Kidney epithelial cell (primary cell): ENCODE results near the gene GMEB2. TPM values are rescaled to one million over a fixed set of nuclear protein-coding genes. Genes with fewer than 3 reads are reported as not detected.
"Not testable (repeated sequence)": the region's sequence is repeated elsewhere in the genome, so short reads cannot be mapped to it uniquely, and the experiment has no call there.

ENCODE experiments used
- DNase-seq: peaks from one replicate; pipeline ENCODE4 v3.0.0-alpha.2; 2010; ENCODE audit warnings: low read depth
- H3K27me3 ChIP-seq: 2 replicates; pipeline ENCODE4 v1.6.0; 2011; ENCODE audit warnings: low read length; ENCODE audit not compliant: control insufficient read depth, insufficient read depth
- H3K36me3 ChIP-seq: 2 replicates; pipeline ENCODE4 v1.5.1; 2011; ENCODE audit warnings: low read length; ENCODE audit not compliant: control insufficient read depth, insufficient read depth
- H3K4me3 ChIP-seq: 2 replicates; pipeline ENCODE4 v1.5.1; 2011; ENCODE audit warnings: low read depth, mild to moderate bottlenecking, control low read depth, low read length
- total RNA-seq: library from RNA; depleted of rRNA; stranded (reverse); fragments of >200 nt; gene quantifications from 2 replicates; pipeline ENCODE4 v1.2.3, GENCODE V29; 2015
- TF ChIP-seq, protein P1 (sequence below): IDR thresholded peaks from 2 replicates; pipeline ENCODE4 v1.5.1; 2011; ENCODE audit warnings: mild to moderate bottlenecking, moderate library complexity, low read length, control low read depth, inconsistent platforms; ENCODE audit not compliant: insufficient read depth, poor library complexity, severe bottlenecking

GMEB2 gene, protein sequence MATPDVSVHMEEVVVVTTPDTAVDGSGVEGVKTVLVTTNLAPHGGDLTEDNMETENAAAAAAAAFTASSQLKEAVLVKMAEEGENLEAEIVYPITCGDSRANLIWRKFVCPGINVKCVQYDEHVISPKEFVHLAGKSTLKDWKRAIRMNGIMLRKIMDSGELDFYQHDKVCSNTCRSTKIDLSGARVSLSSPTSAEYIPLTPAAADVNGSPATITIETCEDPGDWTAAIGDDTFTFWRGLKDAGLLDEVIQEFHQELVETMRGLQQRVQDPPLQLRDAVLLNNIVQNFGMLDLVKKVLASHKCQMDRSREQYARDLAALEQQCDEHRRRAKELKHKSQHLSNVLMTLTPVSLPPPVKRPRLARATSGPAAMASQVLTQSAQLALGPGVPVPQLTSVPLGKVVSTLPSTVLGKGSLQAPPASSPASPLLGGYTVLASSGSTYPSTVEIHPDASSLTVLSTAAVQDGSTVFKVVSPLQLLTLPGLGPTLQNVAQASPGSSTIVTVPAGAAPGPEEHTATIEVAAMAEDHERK
- total RNA-seq = 14.4 and 17.7 TPM in 2 replicates

DNA sequence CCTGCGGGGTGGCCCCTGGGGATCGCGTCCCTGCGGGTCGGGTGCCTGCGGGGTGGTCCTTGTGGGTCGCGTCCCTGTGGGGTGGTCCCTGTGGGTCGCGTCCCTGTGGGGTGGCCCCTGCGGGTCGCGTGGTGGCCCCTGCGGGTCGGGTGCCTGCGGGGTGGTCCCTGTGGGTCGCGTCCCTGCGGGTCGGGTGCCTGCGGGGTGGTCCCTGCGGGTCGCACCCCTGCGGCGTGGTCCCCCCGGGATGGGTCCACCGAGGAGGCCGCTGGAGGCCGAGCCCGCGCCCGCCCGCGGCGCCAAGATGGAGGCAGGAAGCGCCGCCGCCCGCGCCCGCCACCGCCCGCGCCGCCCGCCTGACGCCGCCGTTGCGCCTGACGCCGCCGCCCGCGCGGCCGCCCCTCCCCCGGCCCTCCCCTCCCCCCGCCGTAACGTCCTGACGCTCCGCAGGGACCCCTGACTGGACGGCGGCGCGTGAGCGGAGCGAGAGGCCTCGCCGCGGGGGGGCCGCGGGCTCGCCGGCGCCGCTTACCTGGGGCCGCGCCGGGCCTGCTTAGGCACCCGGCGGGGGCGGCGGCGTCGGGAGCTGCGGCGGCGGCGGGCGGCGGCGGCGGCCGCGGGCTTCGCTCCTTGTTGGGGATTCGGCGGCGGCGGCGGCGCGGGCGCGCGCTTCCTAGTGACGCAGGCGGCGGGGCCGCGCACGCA lies at the start of gene GMEB2:
GMEB2 (minus strand) TSS at position 678 of the 705 bp plus-strand sequence. CDS start 7,704 bp downstream, outside the sequence.
- TF ChIP-seq, protein P1, sequence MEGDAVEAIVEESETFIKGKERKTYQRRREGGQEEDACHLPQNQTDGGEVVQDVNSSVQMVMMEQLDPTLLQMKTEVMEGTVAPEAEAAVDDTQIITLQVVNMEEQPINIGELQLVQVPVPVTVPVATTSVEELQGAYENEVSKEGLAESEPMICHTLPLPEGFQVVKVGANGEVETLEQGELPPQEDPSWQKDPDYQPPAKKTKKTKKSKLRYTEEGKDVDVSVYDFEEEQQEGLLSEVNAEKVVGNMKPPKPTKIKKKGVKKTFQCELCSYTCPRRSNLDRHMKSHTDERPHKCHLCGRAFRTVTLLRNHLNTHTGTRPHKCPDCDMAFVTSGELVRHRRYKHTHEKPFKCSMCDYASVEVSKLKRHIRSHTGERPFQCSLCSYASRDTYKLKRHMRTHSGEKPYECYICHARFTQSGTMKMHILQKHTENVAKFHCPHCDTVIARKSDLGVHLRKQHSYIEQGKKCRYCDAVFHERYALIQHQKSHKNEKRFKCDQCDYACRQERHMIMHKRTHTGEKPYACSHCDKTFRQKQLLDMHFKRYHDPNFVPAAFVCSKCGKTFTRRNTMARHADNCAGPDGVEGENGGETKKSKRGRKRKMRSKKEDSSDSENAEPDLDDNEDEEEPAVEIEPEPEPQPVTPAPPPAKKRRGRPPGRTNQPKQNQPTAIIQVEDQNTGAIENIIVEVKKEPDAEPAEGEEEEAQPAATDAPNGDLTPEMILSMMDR = no peak
- no peak for DNase-seq
- Histone ChIP-seq H3K27me3 (no peaks in the 10 kb centered on the region), H3K36me3 (no peaks in the 10 kb centered on the region), H3K4me3 (peak within 1 kb of the TSS; percentile 99)

DNA sequence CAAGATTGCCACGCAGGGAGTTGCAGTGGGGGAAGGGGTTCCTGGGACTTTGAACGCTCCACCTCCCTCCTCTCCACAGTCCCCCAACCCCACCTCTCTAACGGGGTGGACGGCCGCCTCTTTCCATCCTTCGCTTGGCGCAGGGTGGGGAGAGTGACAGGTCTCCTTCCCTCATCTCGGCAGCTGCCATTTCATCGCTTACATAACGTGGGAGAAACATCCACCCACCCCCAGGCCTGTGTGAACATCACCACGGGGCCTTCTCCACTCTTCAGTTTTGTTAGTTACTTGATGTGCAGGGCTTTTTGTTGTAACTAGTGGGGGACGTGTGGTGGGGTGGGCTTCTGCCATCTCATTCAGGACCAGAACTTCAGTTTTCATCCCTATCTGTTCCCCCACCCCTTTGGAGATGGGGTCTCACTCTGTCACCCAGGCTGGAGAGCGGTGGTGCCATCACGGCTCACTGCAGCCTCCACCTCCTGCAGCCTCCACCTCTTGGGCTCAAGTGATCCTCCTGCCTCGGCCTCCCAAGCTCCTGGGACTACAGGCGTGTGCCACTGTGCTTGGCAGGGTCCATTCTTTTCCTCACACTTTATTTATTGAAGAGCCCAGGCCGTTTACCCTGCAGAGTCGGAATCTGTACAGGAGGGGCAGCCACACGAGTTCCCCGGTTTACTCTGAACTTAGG lies 48.9 kb upstream of the GMEB2 start:
- no peak for DNase-seq
- Histone ChIP-seq H3K4me3 (no peak overlapping the region), H3K27me3 (no peaks in the 10 kb centered on the region), H3K36me3 (peaks cover 1% of the 10 kb centered on the region)
- TF ChIP-seq, protein P1 = no peak

DNA sequence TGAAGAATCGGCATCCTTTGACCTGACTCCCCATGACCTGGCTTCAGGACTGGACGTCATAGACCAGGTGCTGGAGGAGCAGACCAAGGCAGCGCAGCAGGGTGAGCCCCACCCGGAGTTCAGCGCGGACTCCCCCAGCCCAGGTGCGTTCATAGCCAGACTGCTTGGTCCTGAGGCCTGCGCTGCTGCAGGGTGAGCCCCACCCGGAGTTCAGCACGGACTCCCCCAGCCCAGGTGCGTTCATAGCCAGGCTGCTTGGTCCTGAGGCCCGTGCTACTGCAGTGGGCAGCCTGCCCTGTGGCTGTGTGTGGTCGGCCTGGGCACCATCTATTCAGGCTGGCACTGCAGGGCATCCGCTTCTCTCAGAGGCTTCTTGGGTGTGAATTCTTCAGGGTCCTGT lies 47.0 kb upstream of the GMEB2 start:
- Histone ChIP-seq H3K36me3 (peaks cover 1% of the 10 kb centered on the region), H3K27me3 (no peaks in the 10 kb centered on the region), H3K4me3 (no peak overlapping the region)
- TF ChIP-seq, protein P1 = no peak
- DNase-seq = no peak

DNA sequence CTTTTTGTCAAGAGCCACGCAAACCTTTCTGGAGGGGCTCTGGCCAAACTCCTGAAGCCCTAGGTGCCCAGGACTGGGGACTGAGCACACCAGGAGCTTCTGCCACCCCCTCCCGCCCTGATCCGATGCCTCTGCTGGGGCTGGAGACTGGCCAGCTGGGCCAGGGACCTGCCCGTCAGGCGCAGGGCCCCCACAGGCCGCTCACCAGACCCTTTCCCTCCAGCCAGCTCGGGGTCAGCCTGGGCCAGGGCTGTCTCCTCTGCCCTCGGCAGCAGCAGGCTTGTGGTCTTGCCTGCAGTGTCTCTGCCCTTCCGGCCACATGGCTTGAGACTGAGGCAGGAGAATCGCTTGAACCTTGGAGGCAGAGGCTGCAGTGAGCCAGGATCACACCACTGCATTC lies 45.8 kb upstream of the GMEB2 start:
- TF ChIP-seq, protein P1 = no peak
- DNase-seq = no peak
- Histone ChIP-seq H3K36me3 (peaks cover 1% of the 10 kb centered on the region), H3K4me3 (no peak overlapping the region), H3K27me3 (no peaks in the 10 kb centered on the region)

DNA sequence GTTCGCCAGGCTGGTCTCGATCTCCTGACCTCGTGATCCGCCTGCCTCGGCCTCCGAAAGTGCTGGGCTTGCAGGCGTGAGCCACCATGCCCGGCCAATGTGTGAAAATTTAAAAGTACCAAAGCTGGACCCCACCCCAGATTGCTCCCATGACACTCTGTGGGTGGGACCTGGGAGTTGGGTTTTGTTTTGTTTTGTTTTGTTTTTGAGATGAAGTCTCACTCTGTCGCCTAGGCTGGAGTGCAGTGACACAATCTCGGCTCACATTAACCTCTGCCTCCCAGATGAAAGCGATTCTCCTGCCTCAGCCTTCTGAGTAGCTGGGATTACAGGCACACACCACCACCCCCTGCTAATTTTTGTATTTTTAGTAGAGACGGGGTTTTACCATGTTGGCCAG lies 44.8 kb upstream of the GMEB2 start:
- not testable (repeated sequence) for H3K36me3 ChIP-seq, DNase-seq, H3K4me3 ChIP-seq, H3K27me3 ChIP-seq

DNA sequence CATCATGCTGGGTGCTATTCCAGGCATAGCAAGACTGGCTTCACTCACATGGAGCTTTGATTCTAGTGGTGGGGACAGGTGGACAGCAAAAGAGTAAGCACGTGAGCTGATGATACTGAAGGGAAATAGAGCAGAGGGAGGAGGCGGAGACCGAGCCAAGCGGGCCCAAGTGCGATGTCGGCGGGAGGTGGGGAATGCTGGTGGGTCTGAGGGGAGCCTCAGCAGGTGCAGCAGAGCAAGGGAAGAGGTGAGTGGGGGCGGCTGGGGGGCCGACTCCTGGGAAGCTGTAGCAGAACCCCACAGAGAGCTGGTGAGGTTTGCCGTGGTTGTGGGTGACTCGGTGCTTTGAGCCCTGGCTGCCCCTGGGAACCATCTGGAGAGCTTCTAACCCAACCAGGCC lies 41.5 kb upstream of the GMEB2 start:
- TF ChIP-seq, protein P1 = no peak
- no peak for DNase-seq
- peaks cover 2% of the 10 kb centered on the region for H3K36me3 ChIP-seq
- no peak overlapping the region for H3K4me3 ChIP-seq
- H3K27me3 ChIP-seq = no peaks in the 10 kb centered on the region
